GM12864 (cell line): Measurements from ENCODE around the gene POU2F3.
A peak's percentile ranks its signal among the peaks of the same experiment; 100 is the strongest.

ENCODE experiments used
- DNase-seq: peaks from one replicate; pipeline ENCODE4 v3.0.0-alpha.2; 2011; ENCODE audit warnings: low read depth
- H3K4me3 ChIP-seq: 2 replicates; pipeline ENCODE4 v1.5.1; 2011; ENCODE audit warnings: mild to moderate bottlenecking, low read depth, low read length, control low read depth
- CTCF ChIP-seq: IDR thresholded peaks from 2 replicates; pipeline ENCODE4 v1.5.1; 2011; ENCODE audit warnings: low read depth, mild to moderate bottlenecking, moderate library complexity, low read length, control low read depth, inconsistent platforms; ENCODE audit errors: missing control alignments

The POU2F3 gene

DNA sequence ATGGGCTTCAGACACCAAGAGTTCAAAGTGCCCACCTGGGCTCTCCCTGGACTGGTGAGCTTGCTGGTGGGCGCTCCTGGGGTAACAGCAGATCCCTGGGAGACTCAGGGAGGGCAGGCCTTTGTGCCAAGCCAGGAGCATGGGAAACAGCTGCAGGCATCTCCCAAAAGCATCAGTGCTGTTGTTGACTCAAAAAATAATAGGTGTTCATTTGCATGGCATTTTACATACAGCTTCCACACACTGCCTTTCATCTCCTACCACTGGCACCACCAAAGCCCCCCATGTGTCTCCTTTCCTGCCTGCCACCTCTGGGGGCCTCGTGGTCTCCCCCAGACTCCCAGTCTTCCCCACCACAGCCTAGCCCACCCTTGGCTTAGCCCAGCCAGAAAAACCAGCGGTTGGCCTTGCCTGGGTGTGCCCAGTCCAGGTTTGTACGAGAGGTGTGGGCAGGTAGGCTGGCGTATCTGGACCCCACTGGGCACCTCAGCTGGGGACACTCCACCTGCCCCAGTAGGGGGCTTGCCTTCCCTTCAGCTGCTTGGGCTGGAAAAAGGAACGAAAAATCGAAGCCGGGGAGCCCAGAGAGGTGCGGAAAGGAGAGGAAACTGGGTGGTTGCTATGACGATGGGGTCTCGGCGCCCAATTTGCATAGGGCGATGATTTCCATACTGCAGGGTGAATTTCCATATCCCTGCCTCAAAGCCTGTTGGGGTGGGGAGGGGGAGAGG, 15.0 kb downstream of the POU2F3 start:
- DNase-seq = no peak
- no peak for TF ChIP-seq CTCF
- H3K4me3 ChIP-seq = no peak overlapping the region

DNA sequence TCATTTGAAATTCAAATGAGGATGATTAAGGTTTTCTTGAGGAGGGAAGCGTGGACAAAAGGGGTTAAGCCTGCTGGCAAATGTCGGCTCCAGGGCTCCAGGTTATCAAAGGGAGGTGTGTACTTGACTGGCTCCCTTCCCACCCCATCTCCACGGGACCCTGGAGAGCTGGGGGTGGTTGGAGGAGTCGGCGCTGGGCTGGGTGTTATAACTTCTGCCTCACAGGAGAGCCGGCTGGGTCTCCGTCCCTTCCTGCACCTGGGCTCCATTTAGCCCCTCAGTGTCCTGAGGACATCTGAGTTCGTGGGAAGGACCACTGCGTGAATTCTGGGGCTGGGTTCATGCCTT, 15.6 kb downstream of the POU2F3 start:
- TF ChIP-seq CTCF = no peak
- no peak for DNase-seq
- no peak overlapping the region for H3K4me3 ChIP-seq

- no peak for TF ChIP-seq CTCF
- DNase-seq = no peak
- H3K4me3 ChIP-seq = no peak overlapping the region
Observed at GRCh38 chr11:120256178-120256577, 16.2 kb downstream of the POU2F3 start.

DNA sequence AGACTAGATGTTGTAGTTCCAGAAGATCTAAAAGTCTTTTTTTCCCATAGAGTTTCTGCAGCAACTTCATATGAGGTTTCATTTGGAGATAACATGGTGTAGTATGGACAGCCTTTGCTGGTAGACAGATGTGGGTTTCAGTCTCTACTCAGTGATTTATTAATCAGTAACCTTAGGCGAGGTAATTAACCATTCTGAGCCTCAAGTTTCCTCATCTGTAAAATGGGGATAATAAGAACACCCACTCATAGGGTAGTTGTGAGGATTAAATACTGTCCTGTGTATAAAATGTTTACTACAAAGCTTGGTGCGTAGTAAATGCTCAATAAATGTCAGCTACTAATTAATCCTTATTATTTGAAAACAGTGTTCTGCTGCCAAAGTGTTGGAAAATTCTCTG, 16.8 kb downstream of the POU2F3 start:
- TF ChIP-seq CTCF = no peak
- no peak overlapping the region for H3K4me3 ChIP-seq
- DNase-seq = no peak

DNA sequence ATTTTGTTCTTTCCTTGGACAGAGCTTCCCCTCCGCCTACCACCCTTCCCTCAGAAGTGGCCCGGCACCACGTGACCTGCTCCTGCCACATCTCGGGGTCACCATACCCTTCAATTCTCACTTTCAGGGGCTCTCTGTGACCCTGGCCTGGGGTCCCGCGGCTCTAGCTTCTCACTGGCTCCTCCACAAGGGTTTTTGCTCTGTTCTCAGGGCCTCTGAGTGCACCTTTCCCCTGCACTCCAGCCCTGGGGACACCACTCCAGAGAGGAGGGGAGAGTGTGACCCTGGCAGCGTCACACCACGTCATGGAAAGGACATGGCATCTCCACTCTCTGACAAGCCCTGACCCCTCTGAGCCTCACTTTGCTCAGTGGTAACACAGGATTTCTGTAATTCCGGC, 17.4 kb downstream of the POU2F3 start:
- H3K4me3 ChIP-seq = no peak overlapping the region
- no peak for DNase-seq
- TF ChIP-seq CTCF = no peak

DNA sequence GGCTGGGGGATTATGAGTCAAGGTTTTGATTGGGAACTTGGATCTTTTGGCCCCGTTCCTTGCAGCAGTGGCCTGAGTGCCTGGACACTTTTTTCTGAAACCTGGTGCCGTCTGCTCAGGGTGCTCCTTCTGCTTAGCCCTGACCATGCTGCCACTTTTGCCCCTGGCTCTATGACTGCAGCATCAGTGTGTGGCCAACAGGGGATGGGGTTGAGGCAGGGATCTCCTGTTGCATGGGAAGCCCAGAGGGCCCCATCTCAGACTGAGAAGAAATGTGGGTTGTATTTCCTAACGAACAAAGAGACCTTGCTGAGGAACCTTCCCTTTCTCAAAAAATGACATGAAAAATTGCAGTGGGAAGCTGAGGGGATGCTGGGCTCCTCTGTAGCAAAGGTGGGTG, 18.7 kb downstream of the POU2F3 start:
- DNase-seq = no peak
- TF ChIP-seq CTCF = peak; percentile 17
- no peak overlapping the region for H3K4me3 ChIP-seq

- TF ChIP-seq CTCF = no peak
- no peak for DNase-seq
- H3K4me3 ChIP-seq = no peak overlapping the region
Observed at GRCh38 chr11:120259241-120259640, 19.3 kb downstream of the POU2F3 start.
